Embryonic facial prominence (tissue), 1 donor: ENCODE results near the gene MGAT4A.
"Not testable (repeated sequence)": the region's sequence is repeated elsewhere in the genome, so short reads cannot be mapped to it uniquely, and the experiment has no call there.

ENCODE experiments used
- DNase-seq: peaks from one replicate; pipeline ENCODE4 v3.0.0-alpha.2; 2016; ENCODE audit errors: extremely low spot score

MGAT4A gene

GRCh38 chr2:98702858-98703620 is 27.9 kb downstream of the MGAT4A start:
- no peak for DNase-seq

- DNase-seq: no peak
Measured at GRCh38 chr2:98702127-98702802, 28.7 kb downstream of the MGAT4A start.

GRCh38 chr2:98701230-98701629 is 29.7 kb downstream of the MGAT4A start:
- peak; percentile 27 for DNase-seq

- DNase-seq: no peak
Measured at GRCh38 chr2:98698896-98699295, 32.0 kb downstream of the MGAT4A start.

DNA sequence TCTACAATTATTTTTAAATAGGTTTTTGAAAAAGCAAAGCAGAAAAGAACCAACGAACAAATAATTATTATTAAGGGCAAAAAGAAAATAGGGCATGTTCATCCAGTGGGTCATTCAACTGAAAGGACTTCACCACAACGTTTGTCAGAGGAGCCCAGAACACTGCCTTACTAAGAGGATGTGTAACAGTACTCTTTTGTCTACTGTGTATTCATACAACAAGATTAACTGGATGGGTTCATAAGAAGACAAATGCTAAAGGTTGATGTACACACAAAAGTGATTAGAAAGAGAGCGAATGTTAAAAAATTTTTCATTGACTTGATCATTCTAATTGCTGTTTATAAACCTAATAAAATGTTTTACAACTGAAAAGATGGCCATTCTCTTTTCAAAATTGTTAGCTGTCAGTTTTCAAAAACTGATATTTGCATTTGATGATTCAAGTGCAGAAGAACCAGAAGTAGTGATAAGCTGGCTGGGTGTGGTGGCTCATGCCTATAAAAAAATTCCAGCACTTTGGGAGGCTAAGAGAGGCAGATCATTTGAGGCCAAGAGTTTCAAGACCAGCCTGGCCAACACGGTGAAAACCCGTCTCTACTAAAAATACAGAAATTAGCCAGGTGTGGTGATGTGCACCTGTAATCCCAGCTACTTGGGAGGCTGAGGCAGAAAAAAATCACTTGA is 33.1 kb downstream of the MGAT4A start:
- no peak for DNase-seq

GRCh38 chr2:98696200-98696599 is 34.7 kb downstream of the MGAT4A start:
- no peak for DNase-seq

- DNase-seq: no peak
Measured at GRCh38 chr2:98695255-98695654, 35.7 kb downstream of the MGAT4A start.

- DNase-seq: no peak
Measured at GRCh38 chr2:98693477-98693876, 37.5 kb downstream of the MGAT4A start.

DNA sequence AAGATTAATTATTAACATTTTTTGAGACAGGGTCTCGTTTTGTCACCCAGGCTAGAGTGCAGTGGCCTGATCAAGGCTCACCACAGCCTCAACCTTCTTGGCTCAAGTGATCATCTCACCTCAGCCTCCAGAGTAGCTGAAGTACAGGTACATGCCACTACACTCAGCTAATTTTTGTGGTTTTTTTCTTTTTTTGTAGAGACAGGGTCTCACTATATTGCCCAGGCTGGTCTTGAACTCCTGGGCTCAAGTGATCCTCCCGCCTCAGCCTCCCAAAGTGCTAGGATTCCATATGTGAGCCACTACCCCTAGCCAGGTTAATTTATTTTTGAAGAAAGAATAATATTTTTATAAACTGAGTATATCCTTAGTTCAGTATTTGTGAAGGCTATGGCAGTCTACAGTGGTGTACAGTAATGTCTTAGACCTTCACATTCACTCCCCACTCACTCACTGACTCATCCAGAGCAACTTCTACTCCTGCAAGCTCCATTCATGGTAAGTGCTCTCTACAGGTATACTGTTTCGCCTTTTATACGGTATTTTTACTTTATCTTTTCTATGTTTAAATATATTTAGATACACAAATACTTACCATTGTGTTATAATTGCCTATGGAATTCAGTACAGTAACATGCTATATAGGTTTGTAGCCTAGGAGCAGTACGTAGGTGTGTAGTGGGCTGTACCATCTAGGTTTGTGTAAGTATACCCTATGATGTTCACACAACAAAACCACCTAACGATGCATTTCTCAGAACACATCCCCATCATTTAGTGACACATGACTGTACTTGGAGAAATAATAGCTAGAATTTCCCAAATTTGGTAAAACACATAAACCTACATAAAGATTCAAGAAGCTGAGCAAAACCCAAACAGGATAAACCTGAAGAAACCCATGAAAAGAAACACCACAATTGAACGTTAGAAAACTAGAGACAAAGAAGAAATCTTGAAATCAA is 38.6 kb downstream of the MGAT4A start:
- no peak for DNase-seq

DNA sequence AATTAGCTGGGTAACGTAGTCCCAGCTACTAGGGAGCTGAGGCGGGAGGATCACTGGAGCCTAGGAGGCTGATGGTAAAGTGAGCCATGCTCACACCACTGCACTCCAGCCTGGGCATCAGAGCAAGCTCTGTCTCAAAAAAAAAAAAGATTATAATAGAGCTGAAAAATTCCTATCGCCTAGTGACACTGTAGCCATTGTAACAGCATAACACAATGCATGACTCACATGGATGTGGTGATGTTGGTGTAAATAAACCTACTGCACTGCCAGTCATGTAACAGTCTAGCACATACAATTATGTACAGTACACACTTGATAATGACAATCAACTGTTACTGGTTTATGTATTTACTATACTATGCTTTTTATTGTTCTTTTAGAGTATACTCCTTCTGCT is 39.6 kb downstream of the MGAT4A start:
- DNase-seq: no peak

- no peak for DNase-seq
Measured at GRCh38 chr2:98685930-98686887, 44.7 kb downstream of the MGAT4A start.

- DNase-seq: no peak
Measured at GRCh38 chr2:98683728-98684127, 47.2 kb downstream of the MGAT4A start.

DNA sequence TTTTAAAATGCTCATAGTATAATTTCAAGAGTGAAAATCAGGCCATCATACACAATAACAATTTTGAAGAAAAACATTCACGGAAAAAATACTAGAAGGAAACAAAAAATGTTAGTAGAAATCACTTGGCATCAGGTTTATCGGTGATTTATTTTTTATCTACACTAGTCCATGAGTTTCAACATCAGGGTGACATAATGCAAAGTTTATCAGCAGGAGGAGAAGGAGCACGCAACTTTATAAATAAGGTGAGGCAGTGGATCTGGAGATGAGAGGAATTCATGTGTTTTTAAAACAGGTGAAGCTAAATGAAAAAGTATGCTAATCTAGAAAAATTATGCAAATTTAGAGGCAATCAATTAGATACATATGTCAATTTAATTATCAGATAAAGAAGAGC is 54.2 kb downstream of the MGAT4A start:
- DNase-seq: no peak

GRCh38 chr2:98674233-98674964 is 56.5 kb downstream of the MGAT4A start:
- no peak for DNase-seq

DNA sequence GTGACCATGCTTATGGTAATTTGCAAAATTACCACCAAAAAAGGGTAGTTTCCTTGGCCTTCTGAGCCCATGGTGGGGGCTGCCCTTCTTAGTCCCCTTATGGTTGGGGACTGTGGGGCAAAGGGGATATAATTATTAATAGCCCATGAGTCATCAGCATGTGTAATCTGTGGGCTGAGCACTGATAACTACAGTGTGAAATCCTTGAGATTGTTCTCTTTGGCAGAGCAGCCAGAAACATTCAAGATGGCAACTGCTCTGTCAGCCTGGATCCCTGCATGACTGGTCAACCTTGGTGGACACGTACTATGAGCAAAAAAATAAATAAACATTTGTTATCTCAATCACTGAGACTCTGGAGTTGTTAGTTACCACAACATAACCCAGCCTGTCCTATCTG is 61.3 kb downstream of the MGAT4A start:
- DNase-seq: no peak

GRCh38 chr2:98665677-98666076 is 65.3 kb downstream of the MGAT4A start:
- DNase-seq: no peak

GRCh38 chr2:98664323-98664722 is 66.6 kb downstream of the MGAT4A start:
- no peak for DNase-seq

- no peak for DNase-seq
Measured at GRCh38 chr2:98663511-98664090, 67.3 kb downstream of the MGAT4A start.

- not testable (repeated sequence) for DNase-seq
Measured at GRCh38 chr2:98659491-98659840, 71.5 kb downstream of the MGAT4A start.
